Measurements from ENCODE around the gene PTGER4.
"Not testable (repeated sequence)": the region's sequence is repeated elsewhere in the genome, so short reads cannot be mapped to it uniquely, and the experiment has no call there.

- not testable (repeated sequence) for TF ChIP-seq REST (IDR thresholded peaks at IDR 0.05); CTCF (IDR thresholded peaks at IDR 0.05; ENCODE audit: low read depth, low read length, missing input control); ATF3 (IDR thresholded peaks at IDR 0.05); TAF1 (conservative IDR thresholded peaks at IDR 0.05); RXRA (IDR thresholded peaks at IDR 0.05); JUND (IDR thresholded peaks at IDR 0.05); RAD21 (IDR thresholded peaks at IDR 0.05); SP1 (IDR thresholded peaks at IDR 0.05); FOXA2 (IDR thresholded peaks at IDR 0.05)
Measured at GRCh38 chr5:40702027-40702426, 22.3 kb downstream of the PTGER4 start.
